Left ventricle myocardium inferior (tissue), 1 donor: Measurements from ENCODE around the gene CCDC82. TPM values are rescaled to one million over a fixed set of nuclear protein-coding genes. Genes with fewer than 3 reads are reported as not detected.

Source experiments
- DNase-seq: peaks from one replicate; pipeline ENCODE4 v3.0.0-alpha.2; 2020
- H3K27ac ChIP-seq: fragments of 200-600 bp; replicated peaks from 2 replicates; pipeline ENCODE4 v1.8.0; 2021
- H3K27me3 ChIP-seq: fragments of 200-600 bp; 2 replicates; pipeline ENCODE4 v1.8.0; 2021; ENCODE audit warnings: low read depth
- H3K36me3 ChIP-seq: fragments of 200-600 bp; 2 replicates; pipeline ENCODE4 v1.8.0; 2021
- H3K4me1 ChIP-seq: fragments of 200-600 bp; 2 replicates; pipeline ENCODE4 v1.8.0; 2021
- H3K4me3 ChIP-seq: fragments of 200-600 bp; 2 replicates; pipeline ENCODE4 v1.8.0; 2021; ENCODE audit warnings: mild to moderate bottlenecking, moderate library complexity
- H3K9me3 ChIP-seq: fragments of 200-600 bp; replicated peaks from 2 replicates; pipeline ENCODE4 v1.8.0; 2021
- intact Hi-C: fragments of 100-400 bp; cut with micrococcal nuclease; formaldehyde crosslinking; loops from one replicate; pipeline ENCODE4 v1.11.0; 2022
- total RNA-seq: library from RNA; stranded (reverse); fragmentation: NEBNext Ultra II Directional; extraction: Animal tissue kit (Norgen Biotek cat#: 25700); gene quantifications from one replicate; pipeline ENCODE4 v1.2.1, GENCODE V29; 2021
- TF ChIP-seq, protein P1 (sequence below): fragments of 200-600 bp; IDR thresholded peaks from 2 replicates; pipeline ENCODE4 v1.8.0; 2021; ENCODE audit warnings: antibody characterized with exemption, mild to moderate bottlenecking, borderline replicate concordance
- donor health status: DM: no; HTN: yes; CAD: no; lungs with severe emphysema.

Gene CCDC82
- total RNA-seq, 1 donor from 2014 or later: 15.9 TPM

DNA sequence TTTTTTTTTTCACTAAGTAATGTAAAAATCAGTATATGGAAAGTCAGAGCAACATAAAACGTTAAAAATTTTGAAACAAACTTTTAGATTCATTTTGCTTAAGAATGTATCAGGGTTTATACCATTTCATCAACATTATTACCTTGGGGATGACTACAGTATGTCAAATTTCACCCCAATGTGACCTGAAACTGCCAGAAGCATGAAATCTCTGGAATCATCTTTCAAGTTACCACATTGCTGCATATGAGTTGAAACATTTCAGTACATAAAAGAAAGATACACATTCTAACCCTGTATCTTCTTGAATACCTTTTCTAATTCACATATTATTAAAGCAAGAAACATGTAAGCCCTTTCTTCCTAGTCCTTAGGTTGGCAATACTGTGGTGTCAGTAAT is 79.5 kb downstream of the CCDC82 start:
- no peaks in the 10 kb centered on the region for H3K36me3 ChIP-seq
- peaks cover 88% of the 10 kb centered on the region for H3K4me1 ChIP-seq
- H3K27ac ChIP-seq: no peak overlapping the region
- no peaks in the 10 kb centered on the region for H3K27me3 ChIP-seq
- TF ChIP-seq, protein P1, sequence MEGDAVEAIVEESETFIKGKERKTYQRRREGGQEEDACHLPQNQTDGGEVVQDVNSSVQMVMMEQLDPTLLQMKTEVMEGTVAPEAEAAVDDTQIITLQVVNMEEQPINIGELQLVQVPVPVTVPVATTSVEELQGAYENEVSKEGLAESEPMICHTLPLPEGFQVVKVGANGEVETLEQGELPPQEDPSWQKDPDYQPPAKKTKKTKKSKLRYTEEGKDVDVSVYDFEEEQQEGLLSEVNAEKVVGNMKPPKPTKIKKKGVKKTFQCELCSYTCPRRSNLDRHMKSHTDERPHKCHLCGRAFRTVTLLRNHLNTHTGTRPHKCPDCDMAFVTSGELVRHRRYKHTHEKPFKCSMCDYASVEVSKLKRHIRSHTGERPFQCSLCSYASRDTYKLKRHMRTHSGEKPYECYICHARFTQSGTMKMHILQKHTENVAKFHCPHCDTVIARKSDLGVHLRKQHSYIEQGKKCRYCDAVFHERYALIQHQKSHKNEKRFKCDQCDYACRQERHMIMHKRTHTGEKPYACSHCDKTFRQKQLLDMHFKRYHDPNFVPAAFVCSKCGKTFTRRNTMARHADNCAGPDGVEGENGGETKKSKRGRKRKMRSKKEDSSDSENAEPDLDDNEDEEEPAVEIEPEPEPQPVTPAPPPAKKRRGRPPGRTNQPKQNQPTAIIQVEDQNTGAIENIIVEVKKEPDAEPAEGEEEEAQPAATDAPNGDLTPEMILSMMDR: no peak
- intact Hi-C loops: no loop called here
- DNase-seq: no peak
- no peaks in the 10 kb centered on the region for H3K9me3 ChIP-seq
- no peak overlapping the region for H3K4me3 ChIP-seq

DNA sequence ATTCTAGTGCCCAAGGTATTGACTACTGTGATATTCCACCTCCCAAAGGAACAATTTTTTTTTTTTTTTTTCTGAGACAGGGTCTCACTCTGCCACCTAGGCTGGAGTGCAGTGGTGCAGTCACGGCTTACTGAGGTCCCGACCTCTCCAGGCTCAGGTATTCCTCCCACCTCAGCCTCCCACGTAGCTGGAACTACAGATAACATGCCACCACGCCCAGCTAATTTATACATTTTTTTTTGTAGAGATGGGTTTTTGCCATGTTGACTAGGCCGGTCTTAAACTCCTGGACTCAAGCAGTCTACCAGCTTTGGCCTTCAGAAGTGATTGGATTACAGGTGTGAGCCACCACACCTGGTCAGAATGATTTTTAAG is 80.1 kb downstream of the CCDC82 start:
- TF ChIP-seq, protein P1: no peak
- intact Hi-C loops: no loop called here

DNA sequence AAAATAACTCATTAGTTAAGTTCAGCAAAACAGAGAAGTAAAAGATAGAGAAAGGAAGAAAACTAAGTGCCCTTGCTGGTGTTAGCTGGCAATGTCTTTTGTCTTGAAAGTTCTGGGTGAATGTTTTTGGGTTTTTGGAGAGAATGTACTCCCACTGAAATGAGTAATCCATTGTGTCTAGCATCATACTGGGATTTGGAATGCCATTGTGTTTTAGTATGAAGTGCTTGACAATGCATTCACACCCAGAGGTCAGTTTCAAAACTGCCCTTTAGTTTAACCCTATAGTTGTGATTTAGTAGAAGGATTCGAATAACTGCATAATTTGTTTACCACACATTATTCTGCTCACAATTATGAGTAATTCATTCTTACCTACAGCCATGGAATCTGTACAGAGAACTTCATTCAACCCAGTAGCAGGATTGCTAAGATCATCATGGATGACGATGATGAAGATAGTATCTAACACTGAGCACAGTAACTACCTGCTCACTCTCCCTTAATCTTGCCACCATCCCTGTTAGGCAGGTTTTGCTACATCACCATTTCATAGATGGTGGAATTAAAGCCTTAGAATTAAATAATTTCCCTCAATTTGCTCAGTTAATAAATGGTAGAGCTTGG is 80.6 kb downstream of the CCDC82 start:
- H3K36me3 ChIP-seq: no peaks in the 10 kb centered on the region
- no peak overlapping the region for H3K4me3 ChIP-seq
- no peaks in the 10 kb centered on the region for H3K27me3 ChIP-seq
- TF ChIP-seq, protein P1: no peak
- H3K27ac ChIP-seq: peak overlapping the region; percentile 84
- DNase-seq: no peak
- H3K9me3 ChIP-seq: no peaks in the 10 kb centered on the region
- intact Hi-C loops: no loop called here
- H3K4me1 ChIP-seq: peaks cover 86% of the 10 kb centered on the region

More for the DNA sequence above, 80.1 kb downstream of the CCDC82 start:
- Histone ChIP-seq H3K4me3 (no peak overlapping the region), H3K36me3 (no peaks in the 10 kb centered on the region), H3K9me3 (no peaks in the 10 kb centered on the region), H3K27ac (peak overlapping the region; percentile 84), H3K27me3 (no peaks in the 10 kb centered on the region), H3K4me1 (peaks cover 87% of the 10 kb centered on the region)
- DNase-seq: no peak

DNA sequence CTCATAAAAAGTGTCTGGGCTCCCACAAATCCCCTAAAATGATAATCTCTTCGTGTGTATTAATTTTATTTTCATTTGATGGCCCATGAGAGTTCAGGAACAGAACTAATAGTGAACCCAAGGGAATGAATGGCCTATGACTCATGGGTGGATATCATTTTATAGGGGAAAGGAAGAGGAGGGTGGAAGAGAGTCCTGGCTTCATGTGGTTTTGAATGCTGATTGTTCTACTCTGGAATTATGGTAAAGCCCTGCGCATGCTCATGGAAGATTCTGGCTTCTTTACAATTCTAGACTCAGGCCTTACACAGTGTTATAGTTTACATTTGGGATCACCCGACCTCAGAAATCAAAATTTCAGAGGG is 82.0 kb downstream of the CCDC82 start:
- H3K4me3 ChIP-seq: peak overlapping the region; percentile 48
- no peaks in the 10 kb centered on the region for H3K36me3 ChIP-seq
- no peaks in the 10 kb centered on the region for H3K27me3 ChIP-seq
- intact Hi-C loops: no loop called here
- TF ChIP-seq, protein P1: no peak
- DNase-seq: no peak
- H3K9me3 ChIP-seq: no peaks in the 10 kb centered on the region
- H3K27ac ChIP-seq: peak overlapping the region; percentile 84
- peaks cover 84% of the 10 kb centered on the region for H3K4me1 ChIP-seq

DNA sequence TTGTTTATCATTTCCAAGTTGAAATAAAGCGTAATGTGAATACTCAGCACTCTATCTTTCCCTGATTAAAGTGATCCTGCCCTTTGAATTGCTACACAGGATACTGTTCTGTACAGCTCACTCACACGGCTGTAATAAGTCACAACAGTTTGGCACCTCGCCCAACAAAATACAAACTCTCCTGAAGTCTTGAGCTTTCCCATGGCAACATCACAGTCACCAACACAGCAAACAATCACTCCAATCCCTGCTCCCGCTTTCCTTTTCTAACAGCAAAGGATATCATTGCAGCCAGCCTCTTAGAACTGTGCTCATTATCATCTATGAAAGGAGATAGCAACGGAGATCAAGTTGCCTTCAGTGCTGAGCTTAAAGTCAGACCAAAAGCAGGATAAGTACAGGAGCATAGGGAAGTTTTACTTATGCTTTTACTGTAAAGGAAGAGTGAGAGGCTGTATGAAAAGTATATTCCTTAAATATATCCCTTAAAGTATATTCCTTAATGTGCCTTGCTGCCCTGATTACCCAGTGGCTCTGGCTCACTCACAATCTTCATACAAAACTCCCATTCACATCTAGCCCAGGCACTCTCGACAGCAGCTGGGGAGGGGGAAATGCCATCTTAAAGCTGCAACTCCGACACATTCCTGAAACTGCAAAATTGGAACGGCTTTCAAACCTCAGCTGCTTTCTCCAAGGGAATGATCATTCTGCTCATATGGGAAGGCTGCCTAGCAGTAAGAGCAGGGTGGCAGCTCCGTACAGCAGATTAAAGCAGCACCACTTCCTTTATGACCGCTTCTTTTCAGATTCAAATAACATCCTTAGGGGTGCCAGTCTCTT is 82.6 kb downstream of the CCDC82 start:
- DNase-seq: peak; percentile 44
- peak overlapping the region; percentile 84 for H3K27ac ChIP-seq
- TF ChIP-seq, protein P1: no peak
- no peaks in the 10 kb centered on the region for H3K36me3 ChIP-seq
- H3K27me3 ChIP-seq: no peaks in the 10 kb centered on the region
- peaks cover 89% of the 10 kb centered on the region for H3K4me1 ChIP-seq
- peak overlapping the region; percentile 48 for H3K4me3 ChIP-seq
- intact Hi-C loops: no loop called here
- no peaks in the 10 kb centered on the region for H3K9me3 ChIP-seq
